ENCODE measurements around the gene LRP11.
"Not testable (repeated sequence)": the region's sequence is repeated elsewhere in the genome, so short reads cannot be mapped to it uniquely, and the experiment has no call there.

LRP11 gene

GRCh38 chr6:149867876-149868640 is 3.9 kb upstream of the LRP11 start:
- DNase-seq, result no peak

DNA sequence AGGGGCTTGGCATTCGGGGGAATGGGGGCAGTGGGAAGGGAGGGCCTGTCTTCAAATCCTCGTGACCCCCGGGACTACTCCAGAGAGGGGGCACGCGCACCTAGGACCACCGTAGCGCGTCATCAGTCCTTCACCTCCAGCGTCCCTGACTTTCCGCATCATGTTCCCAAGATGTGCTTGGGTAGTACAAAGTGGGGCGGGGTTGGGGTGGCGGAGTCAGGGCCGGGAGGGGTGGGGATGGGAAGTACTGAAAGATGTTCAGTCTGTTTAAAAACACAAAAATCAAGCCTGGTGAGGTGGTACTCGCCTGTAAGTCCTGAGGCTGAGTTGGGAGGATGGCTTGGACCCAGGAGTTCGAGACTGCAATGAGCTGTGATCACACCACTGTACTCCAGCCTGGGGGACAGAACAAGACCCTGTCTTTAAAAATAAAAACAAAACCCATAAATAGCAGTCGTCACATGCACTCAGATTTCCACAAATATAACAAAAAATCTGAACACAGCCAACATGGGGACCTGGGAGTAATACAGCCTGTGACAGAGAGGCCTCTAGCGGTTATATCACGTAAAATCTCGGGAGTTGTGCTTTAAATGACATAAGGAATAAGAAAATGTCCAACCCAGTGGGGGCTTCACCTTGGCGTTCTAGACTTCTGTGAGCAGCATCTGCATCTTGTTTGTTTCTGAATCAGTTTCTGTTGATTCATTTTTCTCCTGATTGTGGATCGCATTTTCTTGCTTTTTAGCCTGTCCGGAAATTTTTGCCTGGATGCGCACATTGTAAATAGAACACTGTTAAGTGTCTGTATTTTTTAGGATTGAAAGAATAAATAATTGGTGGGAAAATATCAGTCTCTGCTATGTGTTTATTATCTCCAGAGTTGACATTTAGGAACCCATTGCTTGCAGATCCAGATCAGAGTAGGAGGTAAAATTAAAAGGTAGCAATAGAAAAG is 698 bp upstream of the LRP11 start:
- peak; percentile 63 to 88 (median 79) for DNase-seq

DNA sequence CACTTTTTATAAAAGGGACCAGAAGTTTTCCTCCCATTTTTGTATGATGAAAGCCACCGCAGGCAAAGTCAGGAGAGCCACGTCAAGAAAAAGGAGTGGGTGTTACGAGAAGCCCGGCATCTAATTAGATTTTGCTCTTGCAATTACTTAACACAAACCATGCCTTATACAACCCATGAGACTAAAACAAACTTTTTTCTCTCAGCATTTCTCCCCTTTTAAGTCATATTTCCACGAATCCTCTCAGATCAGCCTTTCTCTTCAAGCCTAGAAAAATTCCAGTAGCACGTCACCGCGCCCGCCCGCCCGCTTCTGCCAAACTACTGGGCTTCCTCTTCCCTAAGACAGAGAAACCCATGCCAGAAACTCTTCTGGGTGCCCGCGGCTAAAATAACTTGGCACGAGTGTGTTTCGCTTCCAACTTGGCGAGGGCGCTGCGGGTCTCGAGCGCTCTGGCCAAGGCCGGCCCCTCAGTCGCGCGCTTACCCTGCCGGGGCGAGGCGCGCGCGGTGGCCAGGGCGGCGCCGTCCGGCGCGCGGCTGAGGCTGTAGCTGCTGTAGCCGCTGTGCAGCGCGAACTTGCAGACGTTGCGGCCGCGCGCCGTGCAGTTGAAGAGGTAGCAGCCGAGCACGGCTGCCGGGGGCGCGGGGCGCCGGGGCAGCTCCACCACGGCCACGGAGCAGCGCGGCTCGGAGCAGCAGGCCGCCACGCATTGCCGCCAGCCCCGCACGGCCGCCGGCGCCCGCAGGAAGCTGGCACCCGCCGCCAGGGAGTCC is 1.0 kb downstream of the LRP11 start:
- DNase-seq, result peak; percentile 42 to 92 (median 83)

GRCh38 chr6:149862424-149862738 is 1.8 kb downstream of the LRP11 start:
- DNase-seq, result not testable (repeated sequence)

DNA sequence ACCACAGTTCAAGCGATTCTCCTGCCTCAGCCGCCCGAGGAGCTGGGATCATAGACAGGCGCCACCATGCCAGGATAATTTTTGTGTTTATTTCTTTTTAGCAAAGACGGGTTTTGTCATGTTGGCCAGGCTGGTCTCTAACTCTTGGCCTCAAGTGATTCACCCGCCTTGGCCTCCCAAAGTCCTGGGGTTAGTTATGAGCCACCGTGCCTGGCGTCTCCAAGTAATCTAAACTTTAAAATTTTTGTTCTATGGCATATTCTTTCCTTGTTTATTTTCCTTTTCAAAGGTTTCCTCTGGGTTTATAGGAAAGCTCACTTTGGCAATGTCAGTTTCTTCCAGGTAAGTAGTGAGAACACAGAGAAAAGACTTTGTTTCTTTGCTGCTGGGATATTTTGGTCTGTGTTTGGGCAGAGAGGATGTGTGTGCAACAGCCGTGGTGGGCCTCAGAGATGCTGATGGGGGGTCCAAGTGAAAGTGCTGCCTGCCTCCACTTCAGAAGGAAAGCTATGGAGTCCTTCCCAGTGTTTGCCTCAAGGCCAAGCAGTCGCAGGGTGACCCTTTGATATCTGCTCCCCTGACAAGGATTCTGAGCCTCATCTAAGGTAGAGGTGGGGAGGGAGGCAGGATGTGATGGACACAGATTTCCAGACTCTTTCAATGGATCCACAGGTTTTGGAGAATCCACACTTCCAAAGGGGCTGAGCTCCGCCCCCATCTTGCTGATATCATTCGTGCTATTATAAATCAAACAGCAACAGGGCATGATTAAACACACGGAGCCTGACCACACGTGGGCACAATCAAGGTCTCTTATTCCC is 2.3 kb downstream of the LRP11 start:
- DNase-seq, result peak in 1 of 3 experiments; percentile 52

DNA sequence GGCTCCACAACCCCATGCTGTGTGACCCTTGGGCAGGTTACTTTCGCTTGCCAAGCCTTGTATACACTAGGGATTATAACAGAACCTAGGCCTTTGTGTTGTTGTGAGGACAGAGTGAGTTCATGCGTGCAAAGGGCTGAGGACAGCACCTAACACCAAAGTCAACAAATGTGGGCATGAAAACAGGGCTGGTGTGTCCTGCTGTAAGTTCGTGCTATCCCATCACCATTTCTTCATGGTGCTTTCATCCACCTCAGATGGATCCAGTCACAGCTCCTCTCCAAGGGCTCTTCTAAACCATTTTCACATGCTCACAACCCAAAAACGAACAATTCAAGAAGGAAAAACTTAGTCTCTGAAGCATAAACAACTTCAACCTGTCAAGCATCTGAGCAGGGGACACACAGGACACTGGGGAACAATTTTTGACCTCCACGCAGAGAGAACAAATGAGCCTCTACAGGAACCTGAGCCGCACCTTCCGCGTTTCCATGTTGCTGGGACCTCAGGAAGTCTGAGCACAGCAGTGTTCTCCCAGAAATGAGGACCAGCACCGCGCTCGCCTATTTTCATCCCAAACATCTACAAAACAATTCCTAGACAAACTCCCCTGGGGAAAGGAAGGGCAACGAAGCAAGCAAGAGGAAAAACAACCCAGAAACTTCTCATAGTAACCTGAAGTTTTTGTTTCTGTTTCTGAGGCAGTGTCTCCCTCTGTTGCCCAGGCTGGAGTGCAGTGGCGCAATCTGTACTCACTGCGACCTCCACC is 3.1 kb downstream of the LRP11 start:
- DNase-seq, result peak in 1 of 3 experiments; percentile 29

DNA sequence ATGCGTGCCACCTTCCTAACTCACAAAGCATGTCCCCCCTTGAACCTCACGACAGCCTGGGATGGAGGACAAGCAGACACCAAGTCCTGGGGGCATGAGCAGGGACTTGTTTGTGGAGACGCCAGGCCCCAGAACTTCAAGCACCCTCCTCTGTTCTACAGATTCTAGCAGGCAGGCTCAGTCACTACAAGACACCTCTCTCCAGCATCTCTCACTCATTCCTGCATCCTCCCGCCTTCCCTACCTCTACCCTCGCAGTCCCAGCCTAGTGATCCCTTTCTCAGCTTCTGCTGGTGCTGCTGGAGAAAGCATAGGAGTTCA is 3.7 kb downstream of the LRP11 start:
- no peak for DNase-seq

- peak in 2 of 3 experiments; percentile 17 to 54 for DNase-seq
Observed at GRCh38 chr6:149859938-149860337, 4.2 kb downstream of the LRP11 start.

DNA sequence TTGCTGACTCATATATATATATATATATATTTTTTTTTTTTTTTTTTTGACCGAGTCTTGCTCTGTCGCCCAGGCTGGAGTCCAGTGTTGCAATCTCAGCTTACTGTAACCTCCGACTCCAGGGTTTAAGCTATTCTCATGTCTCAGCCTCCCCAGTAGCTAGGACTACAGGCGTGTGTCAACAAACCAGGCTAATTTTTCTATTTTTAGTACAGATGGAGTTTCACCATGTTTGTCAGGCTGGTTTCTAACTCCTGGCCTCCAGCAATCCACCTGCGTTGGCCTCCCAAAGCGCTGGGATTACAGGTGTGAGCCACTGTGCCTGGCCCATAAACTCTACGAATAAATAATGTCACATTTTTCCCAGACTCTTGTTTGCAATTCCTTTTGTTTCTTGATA is 4.8 kb downstream of the LRP11 start:
- DNase-seq, result peak in 2 of 3 experiments; percentile 52 to 84

GRCh38 chr6:149857541-149857940 is 6.6 kb downstream of the LRP11 start:
- no peak for DNase-seq

- DNase-seq, result no peak
Observed at GRCh38 chr6:149856256-149856994, 7.7 kb downstream of the LRP11 start.

DNA sequence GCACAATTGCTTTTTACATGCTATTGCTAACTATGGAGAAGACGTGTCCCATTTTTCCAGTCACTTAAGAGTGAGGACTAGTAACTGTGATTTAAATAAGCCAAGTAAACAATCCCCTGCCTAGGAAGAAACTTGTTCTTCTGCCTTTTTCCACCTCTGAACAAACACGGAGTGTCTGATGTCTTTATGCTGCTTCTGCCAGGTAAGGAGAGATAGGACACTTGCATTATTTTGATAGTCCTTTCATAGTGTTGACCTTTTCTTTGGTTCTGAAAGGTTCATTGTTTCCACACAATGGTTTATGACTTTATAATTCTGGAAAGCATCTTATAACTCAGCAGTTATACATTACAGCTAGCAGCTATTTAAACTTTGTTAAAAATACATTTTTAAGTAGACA is 8.4 kb downstream of the LRP11 start:
- DNase-seq, result peak in 1 of 3 experiments; percentile 59

- peak in 1 of 3 experiments; percentile 43 for DNase-seq
Observed at GRCh38 chr6:149855040-149855654, 9.0 kb downstream of the LRP11 start.

DNA sequence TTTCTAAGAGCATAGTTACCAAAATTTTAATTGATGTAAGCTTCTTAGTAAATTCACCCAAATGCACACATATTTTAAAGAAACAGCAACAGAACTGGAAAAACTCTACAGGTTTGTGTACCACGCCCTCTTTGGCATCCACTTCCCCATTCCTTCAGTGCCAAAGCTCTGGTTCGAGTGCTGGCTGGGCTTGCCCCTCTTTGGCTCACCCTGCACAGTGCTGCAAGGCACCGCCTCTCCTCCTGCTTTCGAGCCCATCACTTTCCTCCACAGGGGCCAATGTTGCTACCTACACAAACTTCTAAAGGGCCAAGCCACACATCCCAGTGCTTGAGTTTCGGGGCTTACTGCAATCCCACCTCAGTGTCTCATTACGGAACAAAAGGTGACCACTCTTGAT is 9.6 kb downstream of the LRP11 start:
- DNase-seq, result no peak

DNA sequence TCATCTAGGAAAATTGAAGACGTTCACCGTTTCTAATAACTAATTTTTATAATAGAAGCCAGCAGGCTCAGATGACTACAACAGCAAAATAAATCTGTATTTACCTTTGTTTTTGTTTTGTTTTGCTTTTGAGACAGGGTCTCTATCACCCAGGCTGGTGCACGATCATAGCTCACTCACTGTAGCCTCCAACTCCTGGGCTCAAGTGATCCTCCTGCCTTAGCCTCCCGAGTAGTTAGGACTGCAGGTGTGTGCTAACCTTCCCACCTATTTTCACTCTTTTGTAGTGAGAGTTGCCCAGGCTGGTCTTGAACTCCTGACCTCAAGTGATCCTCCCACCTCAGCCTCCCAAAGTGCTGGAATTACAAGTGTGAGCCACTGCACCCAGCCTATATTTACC is 10.1 kb downstream of the LRP11 start:
- not testable (repeated sequence) for DNase-seq

GRCh38 chr6:149852881-149853280 is 11.3 kb downstream of the LRP11 start:
- DNase-seq, result no peak

- peak in 2 of 3 experiments; percentile 43 to 65 for DNase-seq
Observed at GRCh38 chr6:149852180-149852579, 12.0 kb downstream of the LRP11 start.

DNA sequence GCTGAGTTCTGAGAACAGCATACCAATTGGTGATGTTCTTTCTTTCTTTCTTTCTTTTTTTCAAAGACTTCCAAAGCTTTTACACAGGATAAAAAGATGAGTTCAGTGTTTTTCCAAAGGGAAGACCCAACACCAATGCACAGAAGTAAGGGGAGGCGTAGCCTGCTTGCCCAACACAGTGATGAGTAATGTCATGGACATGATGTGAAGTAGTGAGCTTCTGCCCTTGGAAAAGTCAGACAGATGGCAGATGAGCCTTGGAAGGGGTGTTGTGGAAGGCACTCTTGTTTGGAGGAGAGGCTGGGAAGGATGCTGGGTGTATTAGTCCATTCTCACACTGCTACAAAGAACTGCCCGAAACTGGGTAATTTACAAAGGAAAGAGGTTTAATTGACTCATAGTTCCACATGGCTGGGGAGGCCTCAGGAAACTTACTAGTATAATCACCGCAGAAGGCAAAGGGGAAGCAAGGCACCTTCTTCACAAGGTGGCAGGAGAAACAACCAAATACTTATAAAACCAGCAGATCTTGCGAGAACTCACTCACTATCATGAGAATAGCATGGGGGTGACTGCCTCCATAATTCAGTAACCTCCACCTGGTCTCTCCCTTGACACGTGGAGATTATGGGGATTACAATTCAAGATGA is 12.6 kb downstream of the LRP11 start:
- DNase-seq, result no peak

DNA sequence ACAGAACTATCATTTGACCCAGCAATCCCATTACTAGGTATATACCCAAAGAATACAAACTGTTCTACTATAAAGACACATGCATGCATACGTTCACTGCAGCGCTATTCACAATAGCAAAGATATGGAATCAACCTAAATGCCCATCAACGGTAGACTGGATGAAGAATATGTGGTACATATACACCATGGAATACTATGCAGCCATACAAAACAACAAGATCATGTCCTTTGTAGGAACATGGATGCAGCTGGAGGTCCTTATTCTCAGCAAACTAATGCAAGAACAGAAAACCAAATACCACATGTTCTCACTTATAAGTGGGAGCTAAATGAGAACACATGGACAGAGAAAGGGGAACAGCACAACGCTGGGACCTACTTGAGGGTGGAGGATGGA is 15.8 kb downstream of the LRP11 start:
- DNase-seq, result not testable (repeated sequence)

- DNase-seq, result no peak
Observed at GRCh38 chr6:149847939-149848267, 16.3 kb downstream of the LRP11 start.
